ENCODE data around the gene CA10.

CA10 gene

DNA sequence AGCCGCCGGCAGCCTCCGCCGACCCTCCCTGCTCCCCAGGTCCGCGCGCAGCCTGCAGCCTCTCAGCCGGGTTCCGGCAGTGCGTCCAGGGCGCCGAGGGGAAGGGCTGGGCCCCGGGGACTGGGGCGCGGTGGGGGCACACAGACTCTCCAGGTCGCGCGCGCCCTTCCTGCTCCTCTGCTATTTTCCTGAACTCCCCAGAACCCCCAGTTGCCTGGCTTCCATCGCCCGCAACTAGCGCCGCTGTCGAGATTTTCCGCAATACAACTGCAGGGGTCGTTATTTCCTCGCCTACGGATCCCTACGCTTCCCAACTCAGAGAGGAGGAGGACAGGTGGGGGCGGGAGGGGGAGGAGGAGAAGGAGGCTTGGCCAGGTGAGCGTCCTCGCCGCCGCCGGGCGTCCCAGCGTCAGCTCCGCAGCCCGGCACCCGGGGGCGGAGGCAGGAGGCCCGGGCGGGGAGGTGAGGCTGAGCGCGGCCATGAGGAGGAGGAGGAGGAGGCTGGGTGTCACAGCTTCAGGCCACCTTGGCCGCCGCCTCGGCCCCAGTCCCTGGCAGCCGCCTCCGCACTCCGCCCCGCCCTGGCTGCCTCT is at the start of gene CA10:
Gene CA10, minus strand, starts transcription at position 265 of the 593 bp plus-strand sequence.
- peak; percentile 57 for DNase-seq

GRCh38 chr17:52207796-52208195 is 49.3 kb upstream of the CA10 start:
- no peak for DNase-seq

- no peak for DNase-seq
Measured at GRCh38 chr17:52202520-52203080, 44.1 kb upstream of the CA10 start.

DNA sequence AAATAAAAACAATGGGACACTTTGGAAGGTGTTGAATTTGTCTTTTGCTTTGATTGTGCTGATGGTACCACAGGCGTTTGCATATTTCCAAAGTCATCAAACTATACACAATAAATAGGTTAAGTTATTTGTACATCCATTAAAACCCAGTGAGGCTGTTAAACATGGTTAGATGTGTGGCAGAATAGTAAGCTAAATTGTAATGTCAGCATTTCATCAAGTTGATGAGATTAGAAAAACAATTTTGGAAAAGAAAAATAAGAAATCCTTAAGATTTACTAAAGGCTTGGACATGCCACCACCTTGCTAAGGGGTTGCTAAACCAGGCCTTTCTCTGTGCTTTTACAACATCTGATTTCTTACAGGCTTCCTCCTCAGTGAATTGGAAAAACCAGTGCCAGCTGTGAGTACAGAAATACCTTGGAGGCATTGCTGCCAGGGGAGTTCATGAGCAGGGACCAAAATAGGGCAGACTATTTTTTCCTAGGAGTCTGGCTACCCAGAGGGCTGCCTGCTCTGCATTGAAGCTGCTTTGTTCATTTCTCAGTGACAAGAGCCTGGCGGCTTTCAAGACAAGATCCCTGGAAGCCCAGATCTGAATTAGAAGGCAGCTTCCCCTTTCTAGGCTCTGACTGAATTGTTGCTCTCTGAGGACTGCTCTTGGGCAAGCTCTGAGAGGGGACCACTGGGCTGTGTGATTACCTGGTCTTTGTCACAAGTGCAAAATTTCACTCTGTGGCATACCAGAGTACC is 43.4 kb upstream of the CA10 start:
- no peak for DNase-seq

- DNase-seq: no peak
Measured at GRCh38 chr17:52191491-52191890, 33.0 kb upstream of the CA10 start.

- no peak for DNase-seq
Measured at GRCh38 chr17:52181782-52182181, 23.3 kb upstream of the CA10 start.

DNA sequence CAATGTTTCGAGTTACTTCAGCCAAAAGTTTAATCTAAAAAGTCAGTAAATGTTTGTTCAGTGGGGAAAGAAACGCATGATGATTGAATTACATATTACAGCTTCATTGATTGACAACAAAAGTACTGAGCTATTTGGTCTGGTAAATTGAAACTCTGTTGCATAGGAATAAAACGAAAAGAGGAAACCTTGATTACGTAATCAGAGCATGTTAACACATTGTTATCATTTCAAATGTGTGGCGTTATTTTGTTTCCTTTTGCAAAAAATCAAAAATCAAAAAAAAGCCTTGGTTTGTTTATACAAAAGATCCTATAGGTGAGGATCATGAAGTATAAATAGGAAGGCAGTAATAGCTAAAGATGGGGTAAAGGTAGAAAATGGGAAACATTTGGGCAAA is 19.5 kb upstream of the CA10 start:
- DNase-seq: no peak

DNA sequence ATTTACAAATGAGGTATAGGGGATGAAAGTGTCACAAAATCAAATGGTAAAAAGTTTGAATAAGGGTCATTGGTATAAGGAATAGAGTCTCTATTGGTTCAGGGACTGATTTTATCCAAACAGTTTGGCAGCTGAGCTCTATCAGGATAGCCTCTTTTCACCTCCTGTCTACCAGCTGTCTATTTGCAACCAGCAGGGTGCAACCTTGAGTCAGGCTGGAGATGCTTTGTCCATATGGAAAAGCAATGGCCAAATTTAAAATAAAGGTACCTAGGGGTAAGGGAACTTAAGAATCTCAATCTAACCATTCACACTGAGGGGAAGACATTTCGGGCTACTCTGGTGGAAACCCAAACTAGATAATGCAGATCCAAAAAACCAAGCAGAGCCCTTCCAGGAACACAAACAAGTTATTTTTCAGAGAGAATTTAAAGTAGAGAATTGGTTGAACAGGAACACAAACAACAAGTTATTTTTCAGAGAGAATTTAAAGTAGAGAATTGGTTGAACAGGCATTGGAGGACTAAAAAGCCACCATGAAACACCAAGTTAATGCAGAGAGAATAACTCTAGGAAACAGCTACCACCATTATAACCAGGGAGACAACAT is 12.6 kb upstream of the CA10 start:
- peak; percentile 24 for DNase-seq

- no peak for DNase-seq
Measured at GRCh38 chr17:52160136-52160567, 1.6 kb upstream of the CA10 start.

- no peak for DNase-seq
Measured at GRCh38 chr17:52159246-52160135, 977 bp upstream of the CA10 start.

DNA sequence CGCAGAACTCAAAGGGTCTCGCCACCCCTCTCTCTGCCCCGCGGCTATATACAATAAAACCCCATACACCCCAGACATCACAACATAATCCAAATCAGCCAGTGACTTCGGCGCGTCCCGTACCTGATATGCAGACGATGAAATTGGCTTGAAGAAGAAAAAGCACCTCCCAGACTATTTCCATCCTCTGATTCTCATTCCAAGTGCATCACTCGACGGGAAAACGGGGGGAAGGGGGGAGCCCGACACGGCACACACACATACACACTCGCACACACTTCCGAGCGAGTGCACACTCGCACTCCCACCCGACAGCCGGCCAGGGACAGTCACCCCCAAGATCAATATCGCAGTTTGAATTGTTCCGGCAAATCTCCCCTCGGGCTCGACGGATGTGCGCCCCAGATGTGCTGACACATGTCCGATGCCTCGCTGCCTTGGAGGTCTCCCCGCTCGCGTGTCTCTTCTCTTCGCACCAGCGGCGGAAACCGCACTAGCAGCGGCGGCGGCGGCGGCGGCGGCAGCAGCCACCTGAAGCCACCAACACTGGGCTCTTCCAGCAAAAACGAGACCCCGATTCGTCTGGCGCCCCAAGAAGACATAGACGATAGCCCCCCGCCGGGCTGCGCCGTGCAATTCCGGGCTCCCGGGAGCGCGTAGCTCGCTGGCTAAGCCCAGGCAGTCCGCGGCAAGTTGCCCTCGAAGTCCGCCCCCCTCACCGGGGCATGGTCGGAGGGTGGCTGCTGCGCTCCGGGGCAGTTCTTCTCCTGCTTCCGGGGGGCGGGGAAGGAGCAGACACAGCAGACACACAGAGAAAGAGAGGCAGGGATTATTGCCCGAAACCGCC is 688 bp downstream of the CA10 start:
- DNase-seq: no peak

DNA sequence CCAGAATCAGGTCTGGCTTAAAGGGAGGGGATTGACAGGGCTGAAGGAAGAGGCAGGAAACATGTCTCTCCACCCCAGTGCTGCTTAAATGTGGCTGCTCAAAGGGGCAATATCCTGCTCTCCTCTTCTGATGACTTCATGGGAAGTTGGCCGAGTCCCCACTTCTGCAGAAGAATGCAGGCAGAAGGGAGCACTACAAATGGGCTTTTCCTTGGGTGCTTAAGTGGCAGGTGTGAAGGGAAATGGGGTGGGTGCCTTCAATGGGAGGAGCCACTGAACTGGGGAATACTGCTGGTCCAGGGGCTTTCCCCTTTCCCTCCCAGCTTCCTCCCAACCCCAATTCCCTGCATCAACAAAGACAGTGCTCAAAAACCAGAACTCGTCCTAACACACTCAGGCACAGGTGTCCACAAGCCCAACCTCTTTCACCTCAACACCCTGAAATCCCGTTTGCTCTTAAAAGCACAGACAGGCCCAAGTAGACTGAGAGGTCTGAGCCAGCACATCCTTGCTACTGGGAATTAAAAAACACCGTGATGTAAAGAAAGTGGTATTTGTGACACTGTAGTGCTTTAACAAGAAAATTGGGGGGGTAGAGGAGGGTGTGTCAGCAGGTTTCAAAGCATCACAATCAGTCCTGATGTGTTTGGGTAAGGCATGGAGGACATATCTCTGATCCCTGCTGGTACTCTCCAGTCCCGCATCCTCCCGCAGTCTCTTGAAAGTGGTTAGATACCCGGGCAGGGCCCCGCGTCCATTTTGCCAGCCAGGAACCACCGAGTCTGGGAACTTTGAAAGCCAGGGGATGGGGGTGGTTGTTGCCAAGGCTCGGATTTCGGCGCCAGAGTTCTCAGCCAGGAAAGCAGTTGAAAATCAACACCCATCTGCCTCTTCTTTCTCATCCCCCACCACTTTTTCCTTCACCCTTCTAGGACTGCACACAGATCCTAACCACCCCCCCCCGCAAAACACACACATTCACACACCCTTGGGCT is 1.6 kb downstream of the CA10 start:
- DNase-seq: peak; percentile 56

DNA sequence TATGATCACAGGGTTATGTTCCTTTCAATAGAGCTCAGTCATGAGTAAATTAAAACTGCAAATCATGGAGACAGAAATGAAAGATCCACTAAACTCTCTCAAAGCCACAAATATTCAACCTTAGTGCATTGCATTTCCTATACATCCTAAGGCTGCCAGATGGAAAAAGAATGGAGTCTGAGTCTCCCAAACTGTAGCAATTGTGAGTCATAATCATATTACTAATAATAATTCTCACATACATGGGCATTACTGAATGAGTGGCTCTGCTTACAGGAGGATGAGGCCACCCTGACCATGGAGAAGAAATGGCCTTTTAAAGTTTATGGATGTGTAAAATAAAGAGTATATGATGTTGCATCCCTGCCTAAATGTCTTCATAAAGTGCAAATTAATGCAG is 3.2 kb downstream of the CA10 start:
- DNase-seq: no peak

DNA sequence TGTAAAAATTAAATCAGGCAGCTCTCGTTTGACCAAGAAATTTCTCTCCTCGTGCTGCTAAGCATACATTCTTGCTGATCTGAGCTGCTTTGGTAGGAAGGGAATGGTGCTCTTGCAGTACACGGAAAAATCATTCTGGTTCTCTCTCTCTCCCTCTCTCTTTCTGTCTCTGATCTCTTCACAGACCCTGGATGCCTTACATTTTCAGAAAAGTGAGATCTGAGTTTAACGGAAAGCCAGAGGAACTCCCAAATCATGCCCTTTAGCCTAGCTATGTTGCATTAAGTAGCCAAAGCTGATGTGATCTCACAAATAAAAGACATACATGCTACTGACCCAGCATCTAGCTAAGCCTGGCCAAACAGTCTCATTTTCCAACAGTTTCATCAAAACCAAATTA is 4.0 kb downstream of the CA10 start:
- no peak for DNase-seq

DNA sequence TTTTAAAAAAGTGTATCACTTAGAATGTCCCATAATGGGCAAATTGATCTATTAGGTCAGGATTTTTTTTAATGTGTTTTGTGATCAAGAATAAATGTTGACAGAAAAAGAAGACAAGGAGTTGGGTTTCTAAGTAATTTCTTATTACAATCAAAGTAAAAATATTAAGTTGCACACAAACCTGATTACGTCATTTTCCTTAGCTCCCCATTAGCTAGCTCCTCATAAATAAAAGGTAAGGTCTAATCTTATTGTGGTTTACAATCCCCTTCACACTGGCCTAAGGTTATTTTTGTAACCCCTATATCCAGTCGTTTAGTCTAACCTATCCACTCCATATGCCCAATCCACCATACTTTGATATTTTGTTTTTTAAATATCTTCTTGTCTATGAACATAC is 7.6 kb downstream of the CA10 start:
- no peak for DNase-seq

GRCh38 chr17:52149626-52150025 is 8.9 kb downstream of the CA10 start:
- peak; percentile 28 for DNase-seq

DNA sequence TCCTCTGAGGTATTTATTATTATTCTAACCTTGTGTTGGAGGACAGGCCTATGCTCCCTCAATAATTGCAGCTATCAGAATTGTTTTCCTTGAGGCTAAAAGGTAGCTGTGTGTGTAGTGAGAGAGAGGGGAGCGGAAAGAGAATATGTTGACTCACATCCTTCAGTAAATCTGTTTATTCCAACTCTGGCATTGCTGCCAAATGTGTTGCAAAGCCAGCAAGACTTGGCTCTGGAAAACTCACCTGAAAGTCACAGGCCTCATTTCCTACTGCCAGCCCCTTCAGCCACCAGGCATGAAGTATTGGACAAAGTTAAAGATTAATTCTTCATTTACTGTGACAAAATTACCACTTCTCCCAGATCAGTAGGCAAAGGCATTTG is 9.6 kb downstream of the CA10 start:
- DNase-seq: no peak

- DNase-seq: no peak
Measured at GRCh38 chr17:52148288-52148968, 10.1 kb downstream of the CA10 start.

GRCh38 chr17:52147872-52148271 is 10.6 kb downstream of the CA10 start:
- no peak for DNase-seq

- DNase-seq: no peak
Measured at GRCh38 chr17:52147431-52147830, 11.1 kb downstream of the CA10 start.

All from NCI-H1694 (cell line).